Activated CD8-positive, alpha-beta T cell treated with anti-CD3 and anti-CD28 coated beads for 36 hours (primary cell): ENCODE results near the gene PRDM16. TPM values are rescaled to one million over a fixed set of nuclear protein-coding genes. Genes with fewer than 3 reads are reported as not detected.

Source experiments
- ATAC-seq: fragments of 200-7000 bp; cut with Tn5 transposase; one replicate; pipeline ENCODE4 v1.10.0; 2021; ENCODE audit warnings: mild to moderate bottlenecking, moderate library complexity
- CTCF ChIA-PET: fragments of 350-600 bp; sonication (Branson Sonifier 250); formaldehyde crosslinking; loops from one replicate; lab custom pipeline; 2021; ENCODE audit warnings: antibody characterized with exemption; lab: Charles Lee
- POLR2A ChIA-PET: fragments of 350-600 bp; sonication (Branson Sonifier 250); formaldehyde crosslinking; loops from one replicate; lab custom pipeline; 2021; ENCODE audit warnings: antibody characterized with exemption; lab: Charles Lee
- DNase-seq: peaks from one replicate; pipeline ENCODE4 v3.0.0-alpha.2; 2020
- H3K27ac Mint-ChIP-seq: one replicate; pipeline ENCODE4 v1.8.0; 2021; ENCODE audit warnings: mild to moderate bottlenecking, mixed read lengths
- H3K27me3 Mint-ChIP-seq: one replicate; pipeline ENCODE4 v1.8.0; 2021; ENCODE audit warnings: mixed read lengths
- H3K36me3 Mint-ChIP-seq: one replicate; pipeline ENCODE4 v1.8.0; 2021; ENCODE audit warnings: low read depth, mixed read lengths
- H3K4me1 Mint-ChIP-seq: one replicate; pipeline ENCODE4 v1.8.0; 2021; ENCODE audit warnings: low read depth, mixed read lengths
- H3K4me3 Mint-ChIP-seq: one replicate; pipeline ENCODE4 v1.8.0; 2021; ENCODE audit warnings: mild to moderate bottlenecking, moderate library complexity, mixed read lengths
- H3K9me3 Mint-ChIP-seq: one replicate; pipeline ENCODE4 v1.8.0; 2021; ENCODE audit warnings: mixed read lengths
- intact Hi-C: fragments of 100-400 bp; cut with micrococcal nuclease; formaldehyde crosslinking; loops from one replicate; pipeline ENCODE4 v1.10.0; 2022
- total RNA-seq, 2 experiments: library from RNA; stranded (reverse); gene quantifications; one replicate each; pipeline ENCODE4 v1.2.3, GENCODE V29; 2021
- TF ChIP-seq, protein P1 (sequence below): fragments of 200-600 bp; IDR thresholded peaks from one replicate; pipeline ENCODE4 v1.8.0; 2022; ENCODE audit warnings: antibody characterized with exemption, mild to moderate bottlenecking

The PRDM16 gene
- total RNA-seq, 2 experiments from 2014 or later: 0.29 to 0.49 TPM

GRCh38 chr1:3021801-3022401, 47.1 kb upstream of the PRDM16 start:
- POLR2A ChIA-PET: no interaction called here
- TF ChIP-seq, protein P1, sequence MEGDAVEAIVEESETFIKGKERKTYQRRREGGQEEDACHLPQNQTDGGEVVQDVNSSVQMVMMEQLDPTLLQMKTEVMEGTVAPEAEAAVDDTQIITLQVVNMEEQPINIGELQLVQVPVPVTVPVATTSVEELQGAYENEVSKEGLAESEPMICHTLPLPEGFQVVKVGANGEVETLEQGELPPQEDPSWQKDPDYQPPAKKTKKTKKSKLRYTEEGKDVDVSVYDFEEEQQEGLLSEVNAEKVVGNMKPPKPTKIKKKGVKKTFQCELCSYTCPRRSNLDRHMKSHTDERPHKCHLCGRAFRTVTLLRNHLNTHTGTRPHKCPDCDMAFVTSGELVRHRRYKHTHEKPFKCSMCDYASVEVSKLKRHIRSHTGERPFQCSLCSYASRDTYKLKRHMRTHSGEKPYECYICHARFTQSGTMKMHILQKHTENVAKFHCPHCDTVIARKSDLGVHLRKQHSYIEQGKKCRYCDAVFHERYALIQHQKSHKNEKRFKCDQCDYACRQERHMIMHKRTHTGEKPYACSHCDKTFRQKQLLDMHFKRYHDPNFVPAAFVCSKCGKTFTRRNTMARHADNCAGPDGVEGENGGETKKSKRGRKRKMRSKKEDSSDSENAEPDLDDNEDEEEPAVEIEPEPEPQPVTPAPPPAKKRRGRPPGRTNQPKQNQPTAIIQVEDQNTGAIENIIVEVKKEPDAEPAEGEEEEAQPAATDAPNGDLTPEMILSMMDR: no peak
- intact Hi-C loops: no loop called here
- H3K36me3 Mint-ChIP-seq: no peaks in the 10 kb centered on the region
- H3K4me1 Mint-ChIP-seq: no peaks in the 10 kb centered on the region
- no peak for ATAC-seq
- no peak overlapping the region for H3K27ac Mint-ChIP-seq
- H3K27me3 Mint-ChIP-seq: no peaks in the 10 kb centered on the region
- no peak overlapping the region for H3K4me3 Mint-ChIP-seq
- H3K9me3 Mint-ChIP-seq: no peaks in the 10 kb centered on the region
- DNase-seq: no peak
- CTCF ChIA-PET: no interaction called here

DNA sequence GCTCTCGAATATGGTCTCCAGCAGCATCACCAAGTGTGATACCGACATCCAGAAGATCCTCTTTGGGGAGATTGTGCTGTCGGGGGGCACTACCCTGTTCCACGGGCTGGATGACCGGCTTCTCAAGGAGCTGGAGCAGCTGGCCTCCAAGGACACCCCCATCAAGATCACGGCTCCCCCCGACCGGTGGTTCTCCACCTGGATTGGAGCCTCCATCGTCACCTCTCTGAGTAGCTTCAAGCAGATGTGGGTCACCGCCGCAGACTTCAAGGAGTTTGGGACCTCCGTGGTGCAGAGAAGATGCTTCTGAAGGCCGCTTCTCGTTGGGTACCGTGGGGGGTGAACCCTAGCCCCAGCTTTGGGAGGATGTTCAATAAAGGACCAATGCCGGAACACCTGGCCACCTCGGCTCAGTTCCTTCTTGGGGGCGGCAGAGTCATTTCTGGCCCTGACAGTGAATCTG, 46.5 kb upstream of the PRDM16 start:
- H3K27ac Mint-ChIP-seq: no peak overlapping the region
- H3K4me1 Mint-ChIP-seq: no peaks in the 10 kb centered on the region
- H3K36me3 Mint-ChIP-seq: no peaks in the 10 kb centered on the region
- intact Hi-C loops: no loop called here
- TF ChIP-seq, protein P1: no peak
- H3K27me3 Mint-ChIP-seq: no peaks in the 10 kb centered on the region
- no peak overlapping the region for H3K4me3 Mint-ChIP-seq
- POLR2A ChIA-PET: no interaction called here
- CTCF ChIA-PET: no interaction called here
- no peaks in the 10 kb centered on the region for H3K9me3 Mint-ChIP-seq
- DNase-seq (no peak), ATAC-seq (no peak)

DNA sequence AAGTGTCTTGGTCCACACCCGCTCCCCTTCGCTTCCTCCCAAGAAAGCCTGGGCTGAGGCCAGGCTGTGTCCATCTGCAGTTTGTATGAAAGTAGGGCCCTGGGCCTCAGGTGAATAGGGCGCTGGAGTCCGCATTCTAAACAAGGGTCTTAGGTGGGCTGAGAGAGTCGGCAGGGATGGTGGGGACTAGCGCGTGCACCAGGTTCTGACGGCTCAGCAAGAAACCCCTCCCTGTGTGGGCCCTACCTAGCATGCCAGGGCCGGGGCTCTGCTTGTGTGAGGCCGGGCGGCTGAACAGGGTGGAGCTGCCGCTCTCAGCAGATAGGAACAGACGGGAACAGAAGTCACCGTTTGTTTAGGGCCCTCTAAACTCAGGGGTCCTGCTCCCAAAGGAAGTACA, 46.0 kb upstream of the PRDM16 start:
- H3K36me3 Mint-ChIP-seq: no peaks in the 10 kb centered on the region
- H3K4me1 Mint-ChIP-seq: no peaks in the 10 kb centered on the region
- ChIA-PET POLR2A (no interaction called here), CTCF (no interaction called here)
- no peak overlapping the region for H3K27ac Mint-ChIP-seq
- intact Hi-C loops: no loop called here
- no peaks in the 10 kb centered on the region for H3K27me3 Mint-ChIP-seq
- no peak for DNase-seq
- no peak overlapping the region for H3K4me3 Mint-ChIP-seq
- TF ChIP-seq, protein P1: no peak
- no peak for ATAC-seq
- H3K9me3 Mint-ChIP-seq: no peaks in the 10 kb centered on the region

DNA sequence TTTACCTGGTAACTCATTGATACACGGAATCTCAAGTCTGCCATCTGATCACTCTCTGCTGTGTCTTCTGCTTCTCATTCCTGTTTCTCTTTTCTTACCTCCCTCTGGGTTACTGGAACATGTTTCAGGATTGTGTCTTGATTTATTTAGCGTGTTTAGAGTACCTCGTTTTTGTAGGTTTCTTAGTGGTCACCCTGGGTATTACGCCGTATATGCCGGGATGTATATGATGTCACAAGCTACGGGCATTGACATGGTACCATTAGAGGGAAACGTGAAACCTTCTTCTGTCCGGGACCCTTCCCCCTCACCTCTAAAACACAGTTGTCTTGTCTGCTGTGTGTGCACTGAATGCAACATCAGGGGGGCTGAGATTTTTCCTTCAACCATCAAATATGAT, 45.0 kb upstream of the PRDM16 start:
- TF ChIP-seq, protein P1: no peak
- CTCF ChIA-PET: interaction anchor here (1.0 kb wide), 2 partner anchors 11 to 17 kb away, joined by 3 to 4 read pairs; no protein-coding TSS in a partner anchor
- Mint-ChIP-seq H3K27ac (no peak overlapping the region), H3K4me3 (no peak overlapping the region), H3K27me3 (no peaks in the 10 kb centered on the region), H3K36me3 (no peaks in the 10 kb centered on the region), H3K4me1 (no peaks in the 10 kb centered on the region), H3K9me3 (no peaks in the 10 kb centered on the region)
- no peak for DNase-seq
- no peak for ATAC-seq
- POLR2A ChIA-PET: no interaction called here
- intact Hi-C loops: no loop called here

DNA sequence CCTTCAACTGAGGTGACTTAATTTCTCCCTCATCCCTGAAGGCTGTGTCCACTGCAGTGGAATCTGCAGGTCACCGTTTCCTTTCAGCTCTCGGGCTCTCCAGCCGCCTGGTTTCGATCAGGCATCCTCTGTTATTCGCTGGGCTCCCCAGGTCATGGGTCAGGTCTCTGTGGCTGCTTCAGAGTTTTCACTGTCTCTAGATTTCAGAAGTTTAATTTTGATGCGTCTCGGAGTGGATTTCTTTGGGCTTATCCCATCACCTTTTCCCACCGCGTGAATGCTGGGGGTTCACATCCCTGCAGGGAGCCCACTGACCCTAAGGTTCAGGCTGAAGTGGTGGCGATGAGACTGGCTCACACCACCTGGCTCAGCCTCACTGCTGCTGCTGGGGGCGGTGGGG, 44.4 kb upstream of the PRDM16 start:
- intact Hi-C loops: no loop called here
- CTCF ChIA-PET: interaction anchor here (1.0 kb wide), 2 partner anchors 12 to 16 kb away, joined by 3 to 4 read pairs; no protein-coding TSS in a partner anchor
- Mint-ChIP-seq H3K27ac (no peak overlapping the region), H3K4me3 (no peak overlapping the region), H3K4me1 (no peaks in the 10 kb centered on the region), H3K36me3 (no peaks in the 10 kb centered on the region), H3K27me3 (no peaks in the 10 kb centered on the region), H3K9me3 (no peaks in the 10 kb centered on the region)
- ATAC-seq: no peak
- POLR2A ChIA-PET: no interaction called here
- TF ChIP-seq, protein P1: no peak
- no peak for DNase-seq
